ENCODE measurements around the gene MACC1.

The MACC1 gene

GRCh38 chr7:20217193-20217948, at the start of gene MACC1:
TSS of gene MACC1 (minus strand) at chr7:20217384. CDS start at chr7:20161862, 55,522 bp downstream.
- DNase-seq (ENCODE audit: low spot score): no peak

GRCh38 chr7:20264623-20265022, 47.4 kb upstream of the MACC1 start:
- DNase-seq (ENCODE audit: low spot score): no peak

GRCh38 chr7:20260223-20260622, 43.0 kb upstream of the MACC1 start:
- DNase-seq (ENCODE audit: low spot score): no peak

- no peak for DNase-seq (ENCODE audit: low spot score)
Observed at GRCh38 chr7:20257212-20257611, 40.0 kb upstream of the MACC1 start.

- DNase-seq (ENCODE audit: low spot score): no peak
Observed at GRCh38 chr7:20249920-20250319, 32.7 kb upstream of the MACC1 start.

- no peak for DNase-seq (ENCODE audit: low spot score)
Observed at GRCh38 chr7:20249376-20249775, 32.2 kb upstream of the MACC1 start.

- no peak for DNase-seq (ENCODE audit: low spot score)
Observed at GRCh38 chr7:20246236-20246635, 29.1 kb upstream of the MACC1 start.

- DNase-seq (ENCODE audit: low spot score): no peak
Observed at GRCh38 chr7:20244334-20245120, 27.3 kb upstream of the MACC1 start.

GRCh38 chr7:20241911-20242261, 24.7 kb upstream of the MACC1 start:
- no peak for DNase-seq (ENCODE audit: low spot score)

GRCh38 chr7:20241194-20241910, 24.2 kb upstream of the MACC1 start:
- no peak for DNase-seq (ENCODE audit: low spot score)

GRCh38 chr7:20240080-20240926, 23.1 kb upstream of the MACC1 start:
- no peak for DNase-seq (ENCODE audit: low spot score)

GRCh38 chr7:20238754-20239324, 21.7 kb upstream of the MACC1 start:
- peak; percentile 29 for DNase-seq (ENCODE audit: low spot score)

GRCh38 chr7:20238194-20238753, 21.1 kb upstream of the MACC1 start:
- DNase-seq (ENCODE audit: low spot score): no peak

GRCh38 chr7:20237464-20238193, 20.4 kb upstream of the MACC1 start:
- no peak for DNase-seq (ENCODE audit: low spot score)

GRCh38 chr7:20236790-20237189, 19.6 kb upstream of the MACC1 start:
- DNase-seq (ENCODE audit: low spot score): no peak

- no peak for DNase-seq (ENCODE audit: low spot score)
Observed at GRCh38 chr7:20236043-20236442, 18.9 kb upstream of the MACC1 start.

- DNase-seq (ENCODE audit: low spot score): no peak
Observed at GRCh38 chr7:20235288-20235687, 18.1 kb upstream of the MACC1 start.

GRCh38 chr7:20233362-20233761, 16.2 kb upstream of the MACC1 start:
- no peak for DNase-seq (ENCODE audit: low spot score)

GRCh38 chr7:20232848-20233247, 15.7 kb upstream of the MACC1 start:
- DNase-seq (ENCODE audit: low spot score): no peak

Measured in COLO829 (cell line).